ENCODE measurements around the gene HECTD4.
"Not testable (repeated sequence)": the region's sequence is repeated elsewhere in the genome, so short reads cannot be mapped to it uniquely, and the experiment has no call there.

Gene HECTD4

GRCh38 chr12:112172556-112173324 is 209.5 kb downstream of the HECTD4 start:
- FAIRE-seq: no peak

GRCh38 chr12:112170971-112171596 is 211.1 kb downstream of the HECTD4 start:
- no peak for FAIRE-seq

GRCh38 chr12:112170376-112170775 is 211.9 kb downstream of the HECTD4 start:
- FAIRE-seq: no peak

GRCh38 chr12:112169966-112170365 is 212.3 kb downstream of the HECTD4 start:
- no peak for FAIRE-seq

- no peak for FAIRE-seq
These were observed 212.9 kb downstream of the HECTD4 start for GRCh38 chr12:112169161-112169872.

- no peak for FAIRE-seq
These were observed 213.7 kb downstream of the HECTD4 start for GRCh38 chr12:112168561-112168971.

GRCh38 chr12:112167718-112168525 is 214.3 kb downstream of the HECTD4 start:
- no peak for FAIRE-seq

- no peak for FAIRE-seq
These were observed 215.2 kb downstream of the HECTD4 start for GRCh38 chr12:112167031-112167461.

- no peak for FAIRE-seq
These were observed 215.9 kb downstream of the HECTD4 start for GRCh38 chr12:112166051-112167015.

GRCh38 chr12:112165624-112166023 is 216.6 kb downstream of the HECTD4 start:
- no peak for FAIRE-seq

GRCh38 chr12:112164011-112164660 is 218.1 kb downstream of the HECTD4 start:
- FAIRE-seq: no peak

GRCh38 chr12:112163471-112163991 is 218.7 kb downstream of the HECTD4 start:
- no peak for FAIRE-seq

GRCh38 chr12:112163056-112163455 is 219.2 kb downstream of the HECTD4 start:
- no peak for FAIRE-seq

GRCh38 chr12:112162241-112162790 is 219.9 kb downstream of the HECTD4 start:
- no peak for FAIRE-seq

- FAIRE-seq: no peak
These were observed 220.5 kb downstream of the HECTD4 start for GRCh38 chr12:112161711-112162110.

GRCh38 chr12:112160611-112161010 is 221.6 kb downstream of the HECTD4 start:
- no peak for FAIRE-seq

GRCh38 chr12:112159146-112159541 is 223.1 kb downstream of the HECTD4 start:
- no peak for FAIRE-seq

- FAIRE-seq: not testable (repeated sequence)
These were observed 223.6 kb downstream of the HECTD4 start for GRCh38 chr12:112158461-112159145.

- FAIRE-seq: no peak
These were observed 228.4 kb downstream of the HECTD4 start for GRCh38 chr12:112153893-112154219.

Measured in G401.6 (cell line).